ENCODE results near the gene MYBBP1A. TPM values are rescaled to one million over a fixed set of nuclear protein-coding genes. Genes with fewer than 3 reads are reported as not detected.
A peak's percentile ranks its signal among the peaks of the same experiment; 100 is the strongest.

Gene MYBBP1A
- total RNA-seq, 2 donors from 2014 or later: 21.4 to 58.7 TPM

GRCh38 chr17:4553669-4554068 is 1.5 kb downstream of the MYBBP1A start:
- Histone ChIP-seq H3K27ac (no peak overlapping the region), H3K9me3 (no peaks in the 10 kb centered on the region), H3K4me3 (no peak overlapping the region), H3K9ac (ENCODE audit: low read depth in 2 of 2, low read length in 2 of 2) (peak overlapping the region in 1 of 2 donors; percentile 18), H3K27me3 (no peaks in the 10 kb centered on the region), H3K36me3 (peaks cover 12% of the 10 kb centered on the region), H3K4me1 (peaks cover 9% of the 10 kb centered on the region)
- intact Hi-C loops (cut with DNase I): no loop called here
- DNase-seq: no peak
- TF ChIP-seq, protein P1, sequence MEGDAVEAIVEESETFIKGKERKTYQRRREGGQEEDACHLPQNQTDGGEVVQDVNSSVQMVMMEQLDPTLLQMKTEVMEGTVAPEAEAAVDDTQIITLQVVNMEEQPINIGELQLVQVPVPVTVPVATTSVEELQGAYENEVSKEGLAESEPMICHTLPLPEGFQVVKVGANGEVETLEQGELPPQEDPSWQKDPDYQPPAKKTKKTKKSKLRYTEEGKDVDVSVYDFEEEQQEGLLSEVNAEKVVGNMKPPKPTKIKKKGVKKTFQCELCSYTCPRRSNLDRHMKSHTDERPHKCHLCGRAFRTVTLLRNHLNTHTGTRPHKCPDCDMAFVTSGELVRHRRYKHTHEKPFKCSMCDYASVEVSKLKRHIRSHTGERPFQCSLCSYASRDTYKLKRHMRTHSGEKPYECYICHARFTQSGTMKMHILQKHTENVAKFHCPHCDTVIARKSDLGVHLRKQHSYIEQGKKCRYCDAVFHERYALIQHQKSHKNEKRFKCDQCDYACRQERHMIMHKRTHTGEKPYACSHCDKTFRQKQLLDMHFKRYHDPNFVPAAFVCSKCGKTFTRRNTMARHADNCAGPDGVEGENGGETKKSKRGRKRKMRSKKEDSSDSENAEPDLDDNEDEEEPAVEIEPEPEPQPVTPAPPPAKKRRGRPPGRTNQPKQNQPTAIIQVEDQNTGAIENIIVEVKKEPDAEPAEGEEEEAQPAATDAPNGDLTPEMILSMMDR (IDR thresholded peaks at IDR 0.05): no peak

- TF ChIP-seq, protein P1 (IDR thresholded peaks at IDR 0.05): no peak
- no peaks in the 10 kb centered on the region for H3K27me3 ChIP-seq
- no peak overlapping the region for H3K4me3 ChIP-seq
- intact Hi-C loops (cut with DNase I): no loop called here
- H3K4me1 ChIP-seq: peaks cover 9% of the 10 kb centered on the region
- H3K9me3 ChIP-seq: no peaks in the 10 kb centered on the region
- H3K9ac ChIP-seq (ENCODE audit: low read depth in 2 of 2, low read length in 2 of 2): no peak overlapping the region
- no peak for DNase-seq
- peaks cover 26% of the 10 kb centered on the region for H3K36me3 ChIP-seq
- no peak overlapping the region for H3K27ac ChIP-seq
These were observed 3.2 kb downstream of the MYBBP1A start for GRCh38 chr17:4551796-4552525.

- Histone ChIP-seq H3K4me3 (no peak overlapping the region), H3K9ac (ENCODE audit: low read depth in 2 of 2, low read length in 2 of 2) (no peak overlapping the region), H3K9me3 (no peaks in the 10 kb centered on the region), H3K27me3 (no peaks in the 10 kb centered on the region), H3K36me3 (peaks cover 26% of the 10 kb centered on the region), H3K4me1 (peaks cover 9% of the 10 kb centered on the region), H3K27ac (no peak overlapping the region)
- intact Hi-C loops (cut with DNase I): no loop called here
- DNase-seq: no peak
- TF ChIP-seq, protein P1 (IDR thresholded peaks at IDR 0.05): no peak
These were observed 4.0 kb downstream of the MYBBP1A start for GRCh38 chr17:4551141-4551540.

DNA sequence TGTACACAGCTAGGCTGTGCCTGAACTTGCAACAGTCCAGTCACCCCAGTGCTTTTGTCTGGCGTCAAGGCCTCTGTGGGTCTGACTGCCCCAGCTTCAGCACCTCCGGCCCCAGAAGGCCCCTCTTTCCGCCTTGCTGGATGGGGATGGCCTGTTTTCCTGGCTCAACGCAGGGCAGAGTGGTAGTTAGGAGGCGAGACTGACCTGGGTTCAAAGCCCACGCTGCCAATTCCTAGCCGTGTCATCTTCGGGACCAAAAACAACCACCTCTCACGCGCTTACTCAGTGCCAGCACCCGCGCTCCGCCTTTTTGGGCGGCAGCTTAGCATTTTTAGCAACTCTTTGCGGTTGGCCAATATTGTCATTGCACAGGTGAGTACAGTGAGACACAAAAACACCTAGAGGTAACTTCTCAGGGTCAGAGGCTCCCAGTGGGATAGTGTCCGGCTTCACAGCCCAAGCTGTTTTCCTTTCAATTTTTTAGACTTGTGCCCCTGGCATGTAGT is 4.6 kb downstream of the MYBBP1A start:
- no peak for DNase-seq
- no peak overlapping the region for H3K27ac ChIP-seq
- H3K9ac ChIP-seq (ENCODE audit: low read depth in 2 of 2, low read length in 2 of 2): no peak overlapping the region
- TF ChIP-seq, protein P1 (IDR thresholded peaks at IDR 0.05): no peak
- H3K36me3 ChIP-seq: peaks cover 26% of the 10 kb centered on the region
- H3K9me3 ChIP-seq: no peaks in the 10 kb centered on the region
- peaks cover 9% of the 10 kb centered on the region for H3K4me1 ChIP-seq
- no peaks in the 10 kb centered on the region for H3K27me3 ChIP-seq
- intact Hi-C loops (cut with DNase I): no loop called here
- H3K4me3 ChIP-seq: no peak overlapping the region

GRCh38 chr17:4549781-4550533 is 5.2 kb downstream of the MYBBP1A start:
- H3K9me3 ChIP-seq: no peaks in the 10 kb centered on the region
- no peaks in the 10 kb centered on the region for H3K27me3 ChIP-seq
- TF ChIP-seq, protein P1 (IDR thresholded peaks at IDR 0.05): no peak
- no peak overlapping the region for H3K27ac ChIP-seq
- intact Hi-C loops (cut with DNase I): no loop called here
- peaks cover 9% of the 10 kb centered on the region for H3K4me1 ChIP-seq
- DNase-seq: no peak
- peaks cover 26% of the 10 kb centered on the region for H3K36me3 ChIP-seq
- H3K9ac ChIP-seq (ENCODE audit: low read depth in 2 of 2, low read length in 2 of 2): no peak overlapping the region
- no peak overlapping the region for H3K4me3 ChIP-seq

Measured in colonic mucosa (tissue), 4 donors.